ENCODE data around the gene SIPA1L3. TPM values are rescaled to one million over a fixed set of nuclear protein-coding genes. Genes with fewer than 3 reads are reported as not detected.

Gene SIPA1L3
- total and polyA plus RNA-seq, 2 of the 13 experiments (the other 11 are each of a cell fraction or from before 2014, with no cell fraction given): 5.5 to 7.7 TPM

GRCh38 chr19:37955986-37956385 is 49.0 kb downstream of the SIPA1L3 start:
- no peak overlapping the region for H2AFZ ChIP-seq (ENCODE audit: low read length)

GRCh38 chr19:37957176-37957575 is 50.2 kb downstream of the SIPA1L3 start:
- H3K9ac ChIP-seq (ENCODE audit: insufficient read depth, low read depth, low read length): no peak overlapping the region
- H3K4me3 ChIP-seq (replicated peaks in 1 of 3; ENCODE audit: insufficient read depth in 1 of 3, low read depth in 2 of 3, low read length in 3 of 3): no peak overlapping the region
- no peak overlapping the region for H2AFZ ChIP-seq (ENCODE audit: low read length)
- DNase-seq (ENCODE audit: low spot score) (no peak), FAIRE-seq (no peak), ATAC-seq (no peak)
- no peaks in the 10 kb centered on the region for H3K36me3 ChIP-seq (replicated peaks in 1 of 2; ENCODE audit: control insufficient read depth in 1 of 2, insufficient read depth in 2 of 2, low read length in 2 of 2)
- H3K9me3 ChIP-seq (ENCODE audit: low read length): peaks cover 5% of the 10 kb centered on the region; the same call in 1 of the 2 replicates
- 89% methylated on average over 1 of the region's 1 CpG for WGBS (ENCODE audit: low lambda C conversion rate)
- intact Hi-C loops (cut with micrococcal nuclease; ENCODE audit: unreplicated experiment) (no loop called here), in situ Hi-C loops (cut with HindIII; ENCODE audit: extremely low pct_ligation_motif_present, low pct_unique_long_range_greater_than_20kb) (no loop called here)
- H3K27me3 ChIP-seq (ENCODE audit: control insufficient read depth in 1 of 2, insufficient read depth in 2 of 2, low read length in 2 of 2): no peaks in the 10 kb centered on the region
- H3K4me1 ChIP-seq (ENCODE audit: insufficient read depth, low read length): peaks cover 11% of the 10 kb centered on the region
- POLR2A ChIA-PET: interaction anchor here (0.9 kb wide), 1 partner anchor 23 kb away, joined by 3 read pairs; no protein-coding TSS in a partner anchor
- H4K20me1 ChIP-seq (ENCODE audit: insufficient read depth, low read length): no peaks in the 10 kb centered on the region
- H3K27ac ChIP-seq (ENCODE audit: extremely low read length, insufficient read depth, low read length): no peak overlapping the region
- H3K4me2 ChIP-seq (ENCODE audit: low read depth, low read length): no peak overlapping the region
- CTCF ChIA-PET (ENCODE audit: low intra/inter-chr PET ratio, low total read pairs): no interaction called here
- BruUV-seq (replicated peaks): no TSS peak
- peaks cover 16% of the 10 kb centered on the region for H3K79me2 ChIP-seq (ENCODE audit: insufficient read depth, low read length)
- no peak for TF ChIP-seq SOX13 (IDR thresholded peaks at IDR 0.05)
- TF ChIP-seq SOX13 (CRISPR knock-in tag; conservative IDR thresholded peaks at IDR 0.05 in 1 of 2, IDR thresholded peaks at IDR 0.05 in 1 of 2): no peak
- no peak for TF ChIP-seq DPF2 (CRISPR knock-in tag; IDR thresholded peaks at IDR 0.05; ENCODE audit: borderline replicate concordance, low read depth)
- TF ChIP-seq ZNF782 (CRISPR knock-in tag; IDR thresholded peaks at IDR 0.05; ENCODE audit: borderline replicate concordance): no peak
- TF ChIP-seq ZBTB2 (CRISPR knock-in tag; IDR thresholded peaks at IDR 0.05; ENCODE audit: low read depth): no peak
- TF ChIP-seq ZFAT (CRISPR knock-in tag; conservative IDR thresholded peaks at IDR 0.05): no peak
- TF ChIP-seq ONECUT2 (CRISPR knock-in tag; IDR thresholded peaks at IDR 0.05): no peak
- no peak for TF ChIP-seq THRA (CRISPR knock-in tag; IDR thresholded peaks at IDR 0.05; ENCODE audit: borderline replicate concordance)
- TF ChIP-seq CSRNP2 (CRISPR knock-in tag; conservative IDR thresholded peaks at IDR 0.05; ENCODE audit: low read depth): no peak
- no peak for TF ChIP-seq ZKSCAN5 (CRISPR knock-in tag; IDR thresholded peaks at IDR 0.05)
- no peak for TF ChIP-seq ELF4 (CRISPR knock-in tag; IDR thresholded peaks at IDR 0.05; ENCODE audit: borderline replicate concordance)
- no peak for TF ChIP-seq ERF (CRISPR knock-in tag; IDR thresholded peaks at IDR 0.05)

More at GRCh38 chr19:37955986-37956385, 49.0 kb downstream of the SIPA1L3 start:
- no peak for DNase-seq (ENCODE audit: low spot score)
- in situ Hi-C loops (cut with HindIII; ENCODE audit: extremely low pct_ligation_motif_present, low pct_unique_long_range_greater_than_20kb) (no loop called here), intact Hi-C loops (cut with micrococcal nuclease; ENCODE audit: unreplicated experiment) (no loop called here)
- no peak overlapping the region for H3K4me2 ChIP-seq (ENCODE audit: low read depth, low read length)
- TF ChIP-seq RBM39 (IDR thresholded peaks at IDR 0.05; ENCODE audit: low read depth, low read length, poor library complexity, severe bottlenecking) (no peak), PHF8 (CRISPR knock-in tag; IDR thresholded peaks at IDR 0.05) (no peak), ZFX (CRISPR knock-in tag; IDR thresholded peaks at IDR 0.05; ENCODE audit: low read depth) (no peak), KLF6 (CRISPR knock-in tag; IDR thresholded peaks at IDR 0.05) (no peak), ERF (CRISPR knock-in tag; IDR thresholded peaks at IDR 0.05) (no peak), ZNF792 (CRISPR knock-in tag; IDR thresholded peaks at IDR 0.05) (no peak), AHR (CRISPR knock-in tag; IDR thresholded peaks at IDR 0.05) (no peak), STAG1 (CRISPR knock-in tag; IDR thresholded peaks at IDR 0.05) (no peak)
- no peaks in the 10 kb centered on the region; the same call in 1 of the 2 replicates for H4K20me1 ChIP-seq (ENCODE audit: insufficient read depth, low read length)
- no peak for ATAC-seq
- H3K79me2 ChIP-seq (ENCODE audit: insufficient read depth, low read length): peaks cover 13% of the 10 kb centered on the region
- no peaks in the 10 kb centered on the region for H3K27me3 ChIP-seq (ENCODE audit: control insufficient read depth in 1 of 2, insufficient read depth in 2 of 2, low read length in 2 of 2)
- H3K36me3 ChIP-seq (replicated peaks in 1 of 2; ENCODE audit: control insufficient read depth in 1 of 2, insufficient read depth in 2 of 2, low read length in 2 of 2): no peaks in the 10 kb centered on the region
- no peak overlapping the region for H3K4me3 ChIP-seq (replicated peaks in 1 of 3; ENCODE audit: insufficient read depth in 1 of 3, low read depth in 2 of 3, low read length in 3 of 3)
- no TSS peak for BruUV-seq (replicated peaks)
- H3K27ac ChIP-seq (ENCODE audit: extremely low read length, insufficient read depth, low read length): no peak overlapping the region
- H3K9ac ChIP-seq (ENCODE audit: insufficient read depth, low read depth, low read length): no peak overlapping the region
- H3K9me3 ChIP-seq (ENCODE audit: low read length): no peaks in the 10 kb centered on the region
- peaks cover 16% of the 10 kb centered on the region for H3K4me1 ChIP-seq (ENCODE audit: insufficient read depth, low read length)
- ChIA-PET POLR2A (no interaction called here), CTCF (ENCODE audit: low intra/inter-chr PET ratio, low total read pairs) (no interaction called here)
- WGBS (ENCODE audit: low lambda C conversion rate): 90% methylated on average over 8 of the region's 8 CpGs
- no peak for FAIRE-seq
